Lung (tissue), 12 donors: ENCODE data around the gene LRRC27. TPM values are rescaled to one million over a fixed set of nuclear protein-coding genes. Genes with fewer than 3 reads are reported as not detected.

Experiments
- ATAC-seq: fragments of 200-7000 bp; cut with Tn5 transposase; one replicate; pipeline ENCODE4 v1.9.1; 2020; ENCODE audit warnings: moderate number of reproducible peaks; ENCODE audit not compliant: insufficient read depth, low FRiP score
- DNase-seq, 3 donors: peaks; one replicate each; pipeline ENCODE4 v3.0.0-alpha.2; 2013 to 2017
- H3K27ac ChIP-seq, 2 donors: one replicate each; pipeline ENCODE4 v1.5.1; 2013; ENCODE audit warnings: mild to moderate bottlenecking in 2 of 2, moderate library complexity in 2 of 2, control low read depth in 1 of 2, inconsistent platforms in 1 of 2, low read depth in 1 of 2, low read length in 1 of 2
- H3K27me3 ChIP-seq, 3 donors: one replicate each; pipeline ENCODE4 v1.5.1; 2013; ENCODE audit warnings: low read length in 2 of 3; ENCODE audit not compliant: control insufficient read depth in 3 of 3, insufficient read depth in 3 of 3
- H3K36me3 ChIP-seq, 4 donors: one replicate each; pipeline ENCODE4 v1.5.1; 2013; ENCODE audit warnings: low read length in 4 of 4, mild to moderate bottlenecking in 1 of 4, moderate library complexity in 1 of 4; ENCODE audit not compliant: control insufficient read depth in 4 of 4, insufficient read depth in 4 of 4
- H3K4me1 ChIP-seq, 5 donors: one replicate each; pipeline ENCODE4 v1.5.1; 2013; ENCODE audit warnings: low read length in 5 of 5, mild to moderate bottlenecking in 2 of 5, moderate library complexity in 1 of 5; ENCODE audit not compliant: control insufficient read depth in 5 of 5, insufficient read depth in 5 of 5
- H3K4me3 ChIP-seq: one replicate; pipeline ENCODE4 v1.5.1; 2013; ENCODE audit warnings: mild to moderate bottlenecking, control low read depth, moderate library complexity
- H3K9ac ChIP-seq, 2 donors: one replicate each; pipeline ENCODE4 v1.5.1; 2013; ENCODE audit warnings: low read length in 2 of 2, control low read depth in 1 of 2; ENCODE audit not compliant: insufficient read depth in 1 of 2
- H3K9me3 ChIP-seq, 4 donors: one replicate each; pipeline ENCODE4 v1.5.1; 2013; ENCODE audit warnings: low read length in 3 of 4, mild to moderate bottlenecking in 1 of 4, moderate library complexity in 1 of 4; ENCODE audit not compliant: control insufficient read depth in 4 of 4, insufficient read depth in 3 of 4
- WGBS, 2 donors: extraction: QIAGEN DNeasy Blood & Tissue Kit; methylation state at CpG; one replicate each; pipeline ENCODE4 v1.1.7; 2013; 5-methylcytosine and 5-hydroxymethylcytosine counted together
- polyA plus RNA-seq, 2 donors: library from polyadenylated mRNA; stranded (reverse); fragments of 200-250 nt; gene quantifications; one replicate each; pipeline ENCODE4 v1.2.1, GENCODE V29; 2013
- total RNA-seq, 2 donors: library from RNA; depleted of rRNA in 1 of 2; stranded (reverse); fragments of >200 nt in 1 of 2; gene quantifications; one replicate each; pipeline ENCODE4 v1.2.1, GENCODE V29; 2014 to 2021
- TF ChIP-seq, protein P1 (sequence below): IDR thresholded peaks from 2 replicates; pipeline ENCODE4 v1.5.1; 2012; ENCODE audit warnings: mild to moderate bottlenecking; ENCODE audit errors: control extremely low read depth, extremely low read depth
- donor health status: control.
- donor health status: control.
- donor health status: Bipolar disorder and iron deficiency.
- donor health status: healthy.
- donor health status: DM: yes; HTN: yes; CAD: no.

The LRRC27 gene
- total and polyA plus RNA-seq, 4 donors = 5.8 to 25.5 (median 17.2) TPM

GRCh38 chr10:132382231-132382922 lies 50.4 kb downstream of the LRRC27 start:
- WGBS, 2 donors = 88 to 90% methylated on average over 16 of the region's 16 CpGs
- TF ChIP-seq, protein P1, sequence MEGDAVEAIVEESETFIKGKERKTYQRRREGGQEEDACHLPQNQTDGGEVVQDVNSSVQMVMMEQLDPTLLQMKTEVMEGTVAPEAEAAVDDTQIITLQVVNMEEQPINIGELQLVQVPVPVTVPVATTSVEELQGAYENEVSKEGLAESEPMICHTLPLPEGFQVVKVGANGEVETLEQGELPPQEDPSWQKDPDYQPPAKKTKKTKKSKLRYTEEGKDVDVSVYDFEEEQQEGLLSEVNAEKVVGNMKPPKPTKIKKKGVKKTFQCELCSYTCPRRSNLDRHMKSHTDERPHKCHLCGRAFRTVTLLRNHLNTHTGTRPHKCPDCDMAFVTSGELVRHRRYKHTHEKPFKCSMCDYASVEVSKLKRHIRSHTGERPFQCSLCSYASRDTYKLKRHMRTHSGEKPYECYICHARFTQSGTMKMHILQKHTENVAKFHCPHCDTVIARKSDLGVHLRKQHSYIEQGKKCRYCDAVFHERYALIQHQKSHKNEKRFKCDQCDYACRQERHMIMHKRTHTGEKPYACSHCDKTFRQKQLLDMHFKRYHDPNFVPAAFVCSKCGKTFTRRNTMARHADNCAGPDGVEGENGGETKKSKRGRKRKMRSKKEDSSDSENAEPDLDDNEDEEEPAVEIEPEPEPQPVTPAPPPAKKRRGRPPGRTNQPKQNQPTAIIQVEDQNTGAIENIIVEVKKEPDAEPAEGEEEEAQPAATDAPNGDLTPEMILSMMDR = no peak
- DNase-seq (no peak), ATAC-seq (no peak)
- H3K4me3 ChIP-seq = no peak overlapping the region
- peaks cover 0 to 5% (median 0%) of the 10 kb centered on the region in 4 donors for H3K36me3 ChIP-seq
- H3K27ac ChIP-seq = no peak overlapping the region
- peaks cover 0 to 3% (median 0%) of the 10 kb centered on the region in 4 donors for H3K9me3 ChIP-seq
- H3K4me1 ChIP-seq = peaks cover 0 to 7% (median 3%) of the 10 kb centered on the region in 5 donors
- no peaks in the 10 kb centered on the region for H3K27me3 ChIP-seq
- no peak overlapping the region for H3K9ac ChIP-seq

- 76 to 79% methylated on average over 8 of the region's 8 CpGs for WGBS, 2 donors
- Histone ChIP-seq H3K27ac (no peak overlapping the region), H3K4me1 (peaks cover 0 to 7% (median 6%) of the 10 kb centered on the region in 5 donors), H3K9ac (no peak overlapping the region), H3K36me3 (peaks cover 0 to 5% (median 0%) of the 10 kb centered on the region in 4 donors), H3K27me3 (no peaks in the 10 kb centered on the region), H3K4me3 (no peak overlapping the region), H3K9me3 (peaks cover 0 to 3% (median 0%) of the 10 kb centered on the region in 4 donors)
- TF ChIP-seq, protein P1 = no peak
- DNase-seq (no peak), ATAC-seq (no peak)
Measured at GRCh38 chr10:132383101-132383500, 51.1 kb downstream of the LRRC27 start.

GRCh38 chr10:132383751-132384196 lies 51.8 kb downstream of the LRRC27 start:
- H3K9ac ChIP-seq = no peak overlapping the region
- TF ChIP-seq, protein P1 = no peak
- H3K36me3 ChIP-seq = peaks cover 0 to 1% (median 0%) of the 10 kb centered on the region in 4 donors
- no peaks in the 10 kb centered on the region for H3K27me3 ChIP-seq
- ATAC-seq = no peak
- H3K4me3 ChIP-seq = no peak overlapping the region
- WGBS, 2 donors = 63 to 76% methylated on average over 13 of the region's 13 CpGs
- peaks cover 0 to 7% (median 6%) of the 10 kb centered on the region in 5 donors for H3K4me1 ChIP-seq
- H3K27ac ChIP-seq = no peak overlapping the region
- DNase-seq = no peak
- H3K9me3 ChIP-seq = peaks cover 0 to 3% (median 0%) of the 10 kb centered on the region in 4 donors
